Heart right ventricle (tissue), 16 donors: ENCODE results near the gene GOLGA6A. TPM values are rescaled to one million over a fixed set of nuclear protein-coding genes. Genes with fewer than 3 reads are reported as not detected.
A peak's percentile ranks its signal among the peaks of the same experiment; 100 is the strongest.

Experiments used
- ATAC-seq, 8 donors: fragments of 200-7000 bp; cut with Tn5 transposase; one replicate each; pipeline ENCODE4 v1.9.1; 2020; ENCODE audit warnings: mild to moderate bottlenecking in 8 of 8, moderate library complexity in 8 of 8, moderate number of reproducible peaks in 1 of 8
- DNase-seq, 2 donors: peaks; one replicate each; pipeline ENCODE4 v3.0.0-alpha.2; 2020
- H3K27ac ChIP-seq, 10 donors: fragments of 200-600 bp; sonication (generic) in 2 of 10; one replicate each; pipeline versions ENCODE4 v1.5.0 to v1.8.0; 2020 to 2022; ENCODE audit warnings: mild to moderate bottlenecking in 3 of 10
- H3K27me3 ChIP-seq, 7 donors: fragments of 200-600 bp; one replicate each; pipeline ENCODE4 v1.8.0; 2021 to 2022; ENCODE audit warnings: mild to moderate bottlenecking in 2 of 7
- H3K36me3 ChIP-seq, 9 donors: fragments of 200-600 bp; sonication (generic) in 1 of 9; one replicate each; pipeline versions ENCODE4 v1.5.0 to v1.8.0; 2020 to 2022; ENCODE audit warnings: mild to moderate bottlenecking in 2 of 9
- H3K4me1 ChIP-seq, 9 donors: fragments of 200-600 bp; sonication (generic) in 1 of 9; one replicate each; pipeline versions ENCODE4 v1.5.0 to v1.8.0; 2020 to 2022; ENCODE audit warnings: mild to moderate bottlenecking in 4 of 9
- H3K4me3 ChIP-seq, 10 donors: fragments of 200-600 bp; sonication (generic) in 2 of 10; one replicate each; pipeline versions ENCODE4 v1.5.0 to v1.8.0; 2020 to 2022; ENCODE audit warnings: mild to moderate bottlenecking in 7 of 10, moderate library complexity in 2 of 10
- H3K9me3 ChIP-seq, 11 donors: fragments of 200-600 bp in 10 of 11; sonication (generic) in 2 of 11; one replicate each; pipeline versions ENCODE4 v1.5.0 to v1.8.0; 2013 to 2022; ENCODE audit warnings: mild to moderate bottlenecking in 2 of 11, control low read depth in 1 of 11, moderate library complexity in 1 of 11
- CTCF ChIP-seq, 9 donors: fragments of 200-600 bp; sonication (generic) in 2 of 9; IDR thresholded peaks; one replicate each; pipeline versions ENCODE4 v1.5.0 to v1.8.0; 2021 to 2022; ENCODE audit warnings: antibody characterized with exemption in 9 of 9, mild to moderate bottlenecking in 5 of 9, moderate library complexity in 1 of 9
- WGBS, 2 donors: extraction: QIAGEN DNeasy Blood & Tissue Kit; methylation state at CpG; one replicate each; pipeline ENCODE4 v1.1.7; 2013; ENCODE audit warnings: inconsistent platforms in 1 of 2; 5-methylcytosine and 5-hydroxymethylcytosine counted together
- intact Hi-C, 10 donors: fragments of 100-400 bp; cut with DNase I; formaldehyde crosslinking; loops; one replicate each; pipeline versions ENCODE4 v1.11.1 to v1.14.2; 2022
- polyA plus RNA-seq, 2 donors: library from polyadenylated mRNA; stranded (reverse); fragments of 200-250 nt; gene quantifications; one replicate each; pipeline ENCODE4 v1.2.3, GENCODE V29; 2013
- total RNA-seq, 10 donors: library from RNA; stranded (reverse); fragmentation: NEBNext Ultra II Directional in 3 of 10; extraction: Animal tissue kit (Norgen Biotek cat#: 25700) in 3 of 10; gene quantifications; one replicate each; pipeline versions ENCODE4 v1.2.1 to v1.2.4, GENCODE V29; 2021 to 2023
- donor health status: Arrhythmogenic right ventricular cardiomyopathy.
- donor health status: ischemic (EF 13 %, LVEDD 7.1; RV severe dilation, severe dysfunction).
- donor health status: healthy with polysubstance abuse.
- donor health status: DM: no; HTN: yes; CAD: no.
- donor health status: DM: no; HTN: no; CAD: no.
- donor health status: ischemic (EF 25% LVEDD 6.9; RV normal size, moderate dysfunction).
- donor health status: ischemic (EF 25% LVEDD 5.7; RV mildly dilated, moderate dysfunction).
- donor health status: healthy.
- donor health status: DM: yes; HTN: yes; CAD: no.
- donor health status: Ischemic cardiomyopathy.
- donor health status: ischemic (EF 35%, LVEDD 5.7; RV mildly dilated, moderate dysfunction).
- donor health status: nonischemic (EF 11% LVEDD 7.7; RV severe dilation, severe dysfunction).
- donor health status: DM: yes; HTN: yes; CAD: no.
- donor health status: PGD.
- donor health status: ischemic (EF 29% LVEDD 5.4; RV normal size, mild dysfunction).
- donor health status: nonischemic (EF 23%, LVEDD 6.1; RV moderate dilation, normal function).

Gene GOLGA6A
- total and polyA plus RNA-seq, 12 donors: not detected

- peak overlapping the region in 1 of 10 donors; percentile 10 for H3K27ac ChIP-seq
- H3K27me3 ChIP-seq: no peaks in the 10 kb centered on the region
- whole genome bisulfite sequencing, 2 donors: 51 to 69% methylated on average over 3 of the region's 3 CpGs
- no peak overlapping the region for H3K4me3 ChIP-seq
- H3K36me3 ChIP-seq: peaks cover 0 to 100% (median 28%) of the 10 kb centered on the region in 9 donors
- intact Hi-C loops: no loop called here
- DNase-seq (no peak), ATAC-seq (no peak)
- H3K9me3 ChIP-seq: no peaks in the 10 kb centered on the region
- no peak for TF ChIP-seq CTCF (IDR thresholded peaks at IDR 0.05)
- H3K4me1 ChIP-seq: peaks cover 7 to 38% (median 29%) of the 10 kb centered on the region in 9 donors
These were observed 54.7 kb downstream of the GOLGA6A start for GRCh38 chr15:74027688-74028087.

- Histone ChIP-seq H3K27ac (peak overlapping the region in 4 of 10 donors; percentile 13 to 41 (median 20)), H3K4me3 (no peak overlapping the region), H3K9me3 (no peaks in the 10 kb centered on the region), H3K27me3 (no peaks in the 10 kb centered on the region), H3K36me3 (peaks cover 0 to 97% (median 27%) of the 10 kb centered on the region in 9 donors), H3K4me1 (peaks cover 7 to 35% (median 24%) of the 10 kb centered on the region in 9 donors)
- WGBS, 2 donors: 42 to 67% methylated on average over 5 of the region's 5 CpGs
- peak in 5 of 8 donors; percentile 30 to 56 (median 38) for ATAC-seq
- TF ChIP-seq CTCF (IDR thresholded peaks at IDR 0.05): no peak
- intact Hi-C loops: no loop called here
- DNase-seq: no peak
These were observed 56.9 kb downstream of the GOLGA6A start for GRCh38 chr15:74025436-74025835.

GRCh38 chr15:74024687-74025086 lies 57.7 kb downstream of the GOLGA6A start:
- intact Hi-C loops: no loop called here
- DNase-seq (no peak), ATAC-seq (peak in 2 of 8 donors; percentile 17 to 20)
- no peaks in the 10 kb centered on the region for H3K9me3 ChIP-seq
- 47 to 75% methylated on average over 2 of the region's 2 CpGs for WGBS, 2 donors
- H3K27ac ChIP-seq: peak overlapping the region in 4 of 10 donors; percentile 9 to 41 (median 26)
- peaks cover 0 to 95% (median 27%) of the 10 kb centered on the region in 9 donors for H3K36me3 ChIP-seq
- H3K4me3 ChIP-seq: no peak overlapping the region
- TF ChIP-seq CTCF (IDR thresholded peaks at IDR 0.05): no peak
- peaks cover 7 to 38% (median 28%) of the 10 kb centered on the region in 9 donors for H3K4me1 ChIP-seq
- H3K27me3 ChIP-seq: no peaks in the 10 kb centered on the region

- H3K36me3 ChIP-seq: peaks cover 0 to 90% (median 27%) of the 10 kb centered on the region in 9 donors
- WGBS, 2 donors: 95% methylated on average over 66 of the region's 66 CpGs
- DNase-seq (no peak), ATAC-seq (peak in 2 of 8 donors; percentile 20 to 28)
- intact Hi-C loops: no loop called here
- H3K9me3 ChIP-seq: no peaks in the 10 kb centered on the region
- no peak overlapping the region for H3K27ac ChIP-seq
- no peak for TF ChIP-seq CTCF (IDR thresholded peaks at IDR 0.05)
- no peaks in the 10 kb centered on the region for H3K27me3 ChIP-seq
- peaks cover 7 to 33% (median 25%) of the 10 kb centered on the region in 9 donors for H3K4me1 ChIP-seq
- no peak overlapping the region for H3K4me3 ChIP-seq
These were observed 59.5 kb downstream of the GOLGA6A start for GRCh38 chr15:74022706-74023470.

Other genes starting within 250 kb of the GOLGA6A start
- not detected for gene TBC1D21, start 209.0 kb downstream of the GOLGA6A start, total RNA-seq
- not detected for gene TBC1D21, start 209.0 kb downstream of the GOLGA6A start, polyA plus RNA-seq
- gene LOXL1, start 156.1 kb downstream of the GOLGA6A start, total RNA-seq: 10 to 100 TPM; 11.2 to 60.2 (median 26.3) TPM
- 10 to 100 TPM; 41.4 to 66.6 TPM for gene LOXL1, start 156.1 kb downstream of the GOLGA6A start, polyA plus RNA-seq
- 10 to 100 TPM; 21.1 to 38.4 (median 27.2) TPM for gene STOML1, start 90.3 kb downstream of the GOLGA6A start, total RNA-seq
- gene STOML1, start 90.3 kb downstream of the GOLGA6A start, polyA plus RNA-seq: 10 to 100 TPM; 33.1 to 35.0 TPM
- gene PML, start 87.8 kb downstream of the GOLGA6A start, total RNA-seq: 10 to 100 TPM; 17.9 to 50.1 (median 22.5) TPM
- gene PML, start 87.8 kb downstream of the GOLGA6A start, polyA plus RNA-seq: 10 to 100 TPM; 18.4 to 32.0 TPM
- gene ISLR2, start 48.0 kb upstream of the GOLGA6A start, total RNA-seq: 1 to 10 TPM; 1.2 to 8.7 (median 2.2) TPM
- 1 to 10 TPM; 3.9 to 5.6 TPM for gene ISLR2, start 48.0 kb upstream of the GOLGA6A start, polyA plus RNA-seq
- gene ISLR, start 91.2 kb upstream of the GOLGA6A start, total RNA-seq: 10 to 100 TPM in 9 of 10 donors, 1 to 10 TPM in 1; 9.1 to 19.7 (median 14.1) TPM
- 10 to 100 TPM in 1 of 2 donors, 1 to 10 TPM in 1; 8.8 to 12.2 TPM for gene ISLR, start 91.2 kb upstream of the GOLGA6A start, polyA plus RNA-seq
- gene STRA6, start 120.2 kb upstream of the GOLGA6A start, total RNA-seq: under 1 TPM in 2 of 10 donors, not detected in 8; 0.13 to 0.21 TPM
- under 1 TPM; 0.03 to 0.15 TPM for gene STRA6, start 120.2 kb upstream of the GOLGA6A start, polyA plus RNA-seq
- not detected for gene CCDC33, start 153.8 kb upstream of the GOLGA6A start, total RNA-seq
- not detected for gene CCDC33, start 153.8 kb upstream of the GOLGA6A start, polyA plus RNA-seq